ENCODE measurements around the gene CASK. TPM values are rescaled to one million over a fixed set of nuclear protein-coding genes. Genes with fewer than 3 reads are reported as not detected.

The CASK gene
- total and polyA plus RNA-seq, 2 donors from 2014 or later, result 15.9 to 58.9 TPM

DNA sequence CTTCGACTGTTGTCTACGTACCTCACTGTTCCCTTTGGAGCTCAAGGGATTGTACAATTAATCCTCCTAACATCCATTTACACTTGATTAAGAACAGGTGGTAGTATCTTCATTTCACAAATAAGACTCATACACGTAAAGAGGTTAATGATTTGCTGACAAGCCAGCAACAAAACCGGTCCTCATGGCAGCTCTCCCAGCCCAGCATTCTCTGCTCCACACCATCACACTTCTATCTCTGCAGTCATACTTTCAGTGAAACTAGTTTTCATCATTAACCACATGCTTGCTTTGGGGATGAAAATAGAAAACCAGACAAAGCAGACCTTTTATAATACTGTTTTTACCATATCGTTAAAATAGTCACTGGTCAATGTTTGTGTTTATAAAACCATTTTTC is 28.7 kb upstream of the CASK start:
- Histone ChIP-seq H3K27ac (ENCODE audit: low read depth in 2 of 2, low read length in 2 of 2) (no peak overlapping the region), H3K27me3 (ENCODE audit: control insufficient read depth, insufficient read depth, low read length) (peaks cover 1% of the 10 kb centered on the region), H3K9ac (ENCODE audit: low read length in 3 of 3) (no peak overlapping the region), H3K4me3 (ENCODE audit: low read length in 3 of 3) (no peak overlapping the region), H3K9me3 (ENCODE audit: control insufficient read depth in 2 of 3, insufficient read depth in 1 of 3, low read length in 3 of 3) (no peaks in the 10 kb centered on the region), H3K4me1 (ENCODE audit: control insufficient read depth in 2 of 3, insufficient read depth in 2 of 3, low read depth in 1 of 3, low read length in 3 of 3) (no peaks in the 10 kb centered on the region), H3K36me3 (ENCODE audit: control insufficient read depth in 2 of 3, insufficient read depth in 3 of 3, low read length in 3 of 3) (no peaks in the 10 kb centered on the region)
- FAIRE-seq (no peak), DNase-seq (no peak)
- intact Hi-C loops (cut with DNase I), result no loop called here
- TF ChIP-seq, protein P1, sequence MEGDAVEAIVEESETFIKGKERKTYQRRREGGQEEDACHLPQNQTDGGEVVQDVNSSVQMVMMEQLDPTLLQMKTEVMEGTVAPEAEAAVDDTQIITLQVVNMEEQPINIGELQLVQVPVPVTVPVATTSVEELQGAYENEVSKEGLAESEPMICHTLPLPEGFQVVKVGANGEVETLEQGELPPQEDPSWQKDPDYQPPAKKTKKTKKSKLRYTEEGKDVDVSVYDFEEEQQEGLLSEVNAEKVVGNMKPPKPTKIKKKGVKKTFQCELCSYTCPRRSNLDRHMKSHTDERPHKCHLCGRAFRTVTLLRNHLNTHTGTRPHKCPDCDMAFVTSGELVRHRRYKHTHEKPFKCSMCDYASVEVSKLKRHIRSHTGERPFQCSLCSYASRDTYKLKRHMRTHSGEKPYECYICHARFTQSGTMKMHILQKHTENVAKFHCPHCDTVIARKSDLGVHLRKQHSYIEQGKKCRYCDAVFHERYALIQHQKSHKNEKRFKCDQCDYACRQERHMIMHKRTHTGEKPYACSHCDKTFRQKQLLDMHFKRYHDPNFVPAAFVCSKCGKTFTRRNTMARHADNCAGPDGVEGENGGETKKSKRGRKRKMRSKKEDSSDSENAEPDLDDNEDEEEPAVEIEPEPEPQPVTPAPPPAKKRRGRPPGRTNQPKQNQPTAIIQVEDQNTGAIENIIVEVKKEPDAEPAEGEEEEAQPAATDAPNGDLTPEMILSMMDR (IDR thresholded peaks at IDR 0.05; ENCODE audit: borderline replicate concordance, extremely low read depth, insufficient read depth), result no peak

DNA sequence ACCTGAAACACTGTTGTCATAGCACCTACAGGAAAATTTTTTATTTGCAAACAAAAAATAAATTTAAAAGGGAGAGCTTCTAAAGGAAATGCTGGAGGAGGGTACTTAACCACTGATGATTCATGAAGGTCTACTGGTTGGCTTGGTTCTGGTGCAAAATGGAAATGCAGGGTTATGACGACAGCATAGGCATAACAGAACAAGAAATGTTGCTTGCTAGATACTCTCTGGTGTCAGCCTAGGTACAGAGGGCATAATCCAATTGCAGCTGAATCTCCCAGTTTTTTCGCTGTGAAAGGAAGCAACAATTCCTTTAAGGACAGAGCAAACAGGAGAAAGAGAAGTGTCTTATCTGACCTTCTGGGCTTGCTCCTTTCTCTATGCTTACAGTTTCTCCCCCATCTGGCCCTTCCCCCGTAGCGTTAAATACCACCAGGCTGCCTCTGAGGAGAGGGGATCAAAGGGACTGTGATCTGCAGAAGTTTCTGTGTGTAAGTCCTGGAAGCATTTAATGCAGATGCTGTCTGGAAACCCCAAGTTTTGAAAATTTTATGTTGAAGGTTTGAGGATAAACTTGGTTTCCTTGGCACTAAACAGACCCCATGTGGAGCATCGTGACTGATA is 23.7 kb upstream of the CASK start:
- intact Hi-C loops (cut with DNase I), result no loop called here
- DNase-seq (no peak), FAIRE-seq (no peak)
- Histone ChIP-seq H3K4me1 (ENCODE audit: control insufficient read depth in 2 of 3, insufficient read depth in 2 of 3, low read depth in 1 of 3, low read length in 3 of 3) (no peaks in the 10 kb centered on the region), H3K36me3 (ENCODE audit: control insufficient read depth in 2 of 3, insufficient read depth in 3 of 3, low read length in 3 of 3) (no peaks in the 10 kb centered on the region), H3K9ac (ENCODE audit: low read length in 3 of 3) (no peak overlapping the region), H3K27me3 (ENCODE audit: control insufficient read depth, insufficient read depth, low read length) (peaks cover 3% of the 10 kb centered on the region), H3K27ac (ENCODE audit: low read depth in 2 of 2, low read length in 2 of 2) (no peak overlapping the region), H3K4me3 (ENCODE audit: low read length in 3 of 3) (no peak overlapping the region), H3K9me3 (ENCODE audit: control insufficient read depth in 2 of 3, insufficient read depth in 1 of 3, low read length in 3 of 3) (no peaks in the 10 kb centered on the region)
- TF ChIP-seq, protein P1 (IDR thresholded peaks at IDR 0.05; ENCODE audit: borderline replicate concordance, extremely low read depth, insufficient read depth), result no peak

DNA sequence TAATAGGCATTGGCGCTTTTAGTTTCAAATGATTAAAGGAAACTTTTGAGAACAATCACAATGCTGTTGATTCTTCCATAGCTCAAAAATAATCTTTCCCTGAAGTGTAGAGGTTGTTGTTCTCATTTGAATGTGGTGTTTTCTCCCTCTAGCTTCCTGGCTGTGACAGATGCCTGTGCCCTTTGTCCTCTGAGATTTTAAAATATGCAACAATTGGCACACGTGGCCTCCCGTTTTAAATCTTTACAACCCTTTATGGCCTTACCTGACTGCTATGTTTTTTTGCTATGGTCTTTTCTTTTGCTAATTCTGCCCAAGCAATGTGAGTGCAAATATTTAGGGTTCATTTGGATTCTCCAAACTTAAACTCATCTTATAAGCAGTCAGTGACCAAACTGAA is 22.9 kb upstream of the CASK start:
- Histone ChIP-seq H3K36me3 (ENCODE audit: control insufficient read depth in 2 of 3, insufficient read depth in 3 of 3, low read length in 3 of 3) (no peaks in the 10 kb centered on the region), H3K27me3 (ENCODE audit: control insufficient read depth, insufficient read depth, low read length) (peaks cover 3% of the 10 kb centered on the region), H3K9me3 (ENCODE audit: control insufficient read depth in 2 of 3, insufficient read depth in 1 of 3, low read length in 3 of 3) (no peaks in the 10 kb centered on the region), H3K4me1 (ENCODE audit: control insufficient read depth in 2 of 3, insufficient read depth in 2 of 3, low read depth in 1 of 3, low read length in 3 of 3) (no peaks in the 10 kb centered on the region), H3K4me3 (ENCODE audit: low read length in 3 of 3) (no peak overlapping the region), H3K9ac (ENCODE audit: low read length in 3 of 3) (no peak overlapping the region), H3K27ac (ENCODE audit: low read depth in 2 of 2, low read length in 2 of 2) (no peak overlapping the region)
- TF ChIP-seq, protein P1 (IDR thresholded peaks at IDR 0.05; ENCODE audit: borderline replicate concordance, extremely low read depth, insufficient read depth), result no peak
- DNase-seq (no peak), FAIRE-seq (no peak)
- intact Hi-C loops (cut with DNase I), result no loop called here

DNA sequence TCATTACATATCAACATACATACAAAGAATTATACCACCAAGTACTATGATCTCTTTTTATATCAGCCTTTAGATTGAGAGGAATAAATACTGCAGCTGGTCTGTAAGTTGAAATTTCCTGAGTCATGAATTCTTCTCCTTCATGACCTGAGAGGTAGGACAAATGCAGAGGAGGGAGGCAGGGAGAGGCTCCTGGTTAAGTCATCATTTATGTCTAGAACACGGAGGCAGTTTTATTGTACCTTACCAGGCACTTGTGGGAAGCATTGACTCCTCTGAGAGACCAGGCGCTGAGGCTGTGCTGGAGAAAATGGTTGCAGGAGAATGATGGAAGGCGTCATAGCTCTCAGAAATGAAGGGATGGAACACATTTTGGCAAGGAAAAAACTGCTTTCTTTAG is 12.5 kb upstream of the CASK start:
- intact Hi-C loops (cut with DNase I), result no loop called here
- H3K36me3 ChIP-seq (ENCODE audit: control insufficient read depth in 2 of 3, insufficient read depth in 3 of 3, low read length in 3 of 3), result no peaks in the 10 kb centered on the region
- no peaks in the 10 kb centered on the region for H3K9me3 ChIP-seq (ENCODE audit: control insufficient read depth in 2 of 3, insufficient read depth in 1 of 3, low read length in 3 of 3)
- FAIRE-seq, result no peak
- TF ChIP-seq, protein P1 (IDR thresholded peaks at IDR 0.05; ENCODE audit: borderline replicate concordance, extremely low read depth, insufficient read depth), result no peak
- no peaks in the 10 kb centered on the region for H3K27me3 ChIP-seq (ENCODE audit: control insufficient read depth, insufficient read depth, low read length)
- peak in 1 of 5 donors; percentile 8 for DNase-seq
- no peaks in the 10 kb centered on the region for H3K4me1 ChIP-seq (ENCODE audit: control insufficient read depth in 2 of 3, insufficient read depth in 2 of 3, low read depth in 1 of 3, low read length in 3 of 3)
- no peak overlapping the region for H3K27ac ChIP-seq (ENCODE audit: low read depth in 2 of 2, low read length in 2 of 2)
- no peak overlapping the region for H3K9ac ChIP-seq (ENCODE audit: low read length in 3 of 3)
- no peak overlapping the region for H3K4me3 ChIP-seq (ENCODE audit: low read length in 3 of 3)

Measured in kidney (tissue), 14 donors.